Osteoblast (primary cell): ENCODE results near the gene CACNG7. TPM values are rescaled to one million over a fixed set of nuclear protein-coding genes. Genes with fewer than 3 reads are reported as not detected.
A peak's percentile ranks its signal among the peaks of the same experiment; 100 is the strongest.

Experiments
- DNase-seq: peaks from one replicate; pipeline ENCODE4 v3.0.0; 2011; ENCODE audit warnings: low spot score, mixed read lengths; ENCODE audit not compliant: insufficient read length; ENCODE audit errors: missing footprints
- H2AFZ ChIP-seq: 2 replicates; pipeline ENCODE4 v1.6.0; 2011; ENCODE audit warnings: mild to moderate bottlenecking, low read length
- H3K27ac ChIP-seq: 2 replicates; pipeline ENCODE4 v1.5.1; 2011; ENCODE audit warnings: mild to moderate bottlenecking, low read depth, low read length, moderate library complexity
- H3K27me3 ChIP-seq: 2 replicates; pipeline ENCODE4 v1.6.0; 2012; ENCODE audit warnings: mild to moderate bottlenecking, control low read depth, inconsistent platforms, low read length, moderate library complexity; ENCODE audit not compliant: insufficient read depth
- H3K36me3 ChIP-seq: 2 replicates; pipeline ENCODE4 v1.5.1; 2011; ENCODE audit warnings: mild to moderate bottlenecking, low read length, control low read depth, moderate library complexity; ENCODE audit not compliant: insufficient read depth
- H3K4me1 ChIP-seq: 2 replicates; pipeline ENCODE4 v1.5.1; 2011; ENCODE audit warnings: mild to moderate bottlenecking, low read length, control low read depth, moderate library complexity; ENCODE audit not compliant: insufficient read depth
- H3K4me2 ChIP-seq: 2 replicates; pipeline ENCODE4 v1.6.0; 2011; ENCODE audit warnings: mild to moderate bottlenecking, low read length; ENCODE audit not compliant: insufficient read depth
- H3K4me3 ChIP-seq: fragments of 200-600 bp; sonication (generic); 3 replicates; pipeline ENCODE4 v1.5.1; 2012; ENCODE audit warnings: mild to moderate bottlenecking, low read length, inconsistent platforms; ENCODE audit not compliant: insufficient read depth
- H3K79me2 ChIP-seq: 2 replicates; pipeline ENCODE4 v1.6.0; 2012; ENCODE audit warnings: mild to moderate bottlenecking, low read length, control low read depth, inconsistent platforms; ENCODE audit not compliant: insufficient read depth
- H3K9me3 ChIP-seq: 2 replicates; pipeline ENCODE4 v1.5.1; 2011; ENCODE audit warnings: low read depth, low read length, control low read depth
- H4K20me1 ChIP-seq: 2 replicates; pipeline ENCODE4 v1.6.0; 2012; ENCODE audit warnings: mild to moderate bottlenecking, low read length, control low read depth; ENCODE audit not compliant: insufficient read depth
- total RNA-seq: library from RNA; depleted of rRNA; stranded (reverse); fragments of >200 nt; gene quantifications from 2 replicates; pipeline ENCODE4 v1.2.3, GENCODE V29; 2012
- TF ChIP-seq, protein P1 (sequence below): IDR thresholded peaks from 2 replicates; pipeline ENCODE4 v1.5.1; 2011; ENCODE audit warnings: mild to moderate bottlenecking, low read depth, low read length, moderate library complexity; ENCODE audit errors: extremely low read depth

CACNG7 gene
- total RNA-seq, 1 donor: not detected

DNA sequence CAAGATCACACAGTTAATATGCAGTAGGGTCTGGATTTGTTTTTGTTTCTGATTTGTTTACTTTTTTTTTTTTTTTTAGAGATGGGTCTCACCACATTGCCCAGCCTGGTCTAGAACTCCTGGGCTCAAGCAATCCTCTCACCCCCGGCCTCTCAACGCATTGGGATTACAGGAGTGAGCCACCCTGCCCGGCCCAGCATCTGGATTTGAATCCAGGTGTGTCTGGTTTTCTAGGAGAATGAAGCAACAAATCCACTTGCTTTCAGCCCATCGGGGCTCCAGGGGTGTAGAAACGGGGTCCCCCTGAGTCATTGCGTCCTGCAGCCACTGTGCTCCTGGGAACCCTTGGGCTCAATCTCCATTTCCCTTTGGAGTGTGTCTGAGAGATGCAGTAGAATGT, 60.3 kb downstream of the CACNG7 start:
- no peak overlapping the region for H3K4me2 ChIP-seq
- no peak overlapping the region for H3K27ac ChIP-seq
- peak; percentile 38 for DNase-seq
- H4K20me1 ChIP-seq: no peaks in the 10 kb centered on the region
- no peak overlapping the region for H2AFZ ChIP-seq
- no peak overlapping the region for H3K4me3 ChIP-seq
- peaks cover 11% of the 10 kb centered on the region for H3K27me3 ChIP-seq
- no peaks in the 10 kb centered on the region for H3K36me3 ChIP-seq
- TF ChIP-seq, protein P1, sequence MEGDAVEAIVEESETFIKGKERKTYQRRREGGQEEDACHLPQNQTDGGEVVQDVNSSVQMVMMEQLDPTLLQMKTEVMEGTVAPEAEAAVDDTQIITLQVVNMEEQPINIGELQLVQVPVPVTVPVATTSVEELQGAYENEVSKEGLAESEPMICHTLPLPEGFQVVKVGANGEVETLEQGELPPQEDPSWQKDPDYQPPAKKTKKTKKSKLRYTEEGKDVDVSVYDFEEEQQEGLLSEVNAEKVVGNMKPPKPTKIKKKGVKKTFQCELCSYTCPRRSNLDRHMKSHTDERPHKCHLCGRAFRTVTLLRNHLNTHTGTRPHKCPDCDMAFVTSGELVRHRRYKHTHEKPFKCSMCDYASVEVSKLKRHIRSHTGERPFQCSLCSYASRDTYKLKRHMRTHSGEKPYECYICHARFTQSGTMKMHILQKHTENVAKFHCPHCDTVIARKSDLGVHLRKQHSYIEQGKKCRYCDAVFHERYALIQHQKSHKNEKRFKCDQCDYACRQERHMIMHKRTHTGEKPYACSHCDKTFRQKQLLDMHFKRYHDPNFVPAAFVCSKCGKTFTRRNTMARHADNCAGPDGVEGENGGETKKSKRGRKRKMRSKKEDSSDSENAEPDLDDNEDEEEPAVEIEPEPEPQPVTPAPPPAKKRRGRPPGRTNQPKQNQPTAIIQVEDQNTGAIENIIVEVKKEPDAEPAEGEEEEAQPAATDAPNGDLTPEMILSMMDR: no peak
- H3K9me3 ChIP-seq: no peaks in the 10 kb centered on the region
- no peaks in the 10 kb centered on the region for H3K4me1 ChIP-seq
- H3K79me2 ChIP-seq: no peaks in the 10 kb centered on the region

DNA sequence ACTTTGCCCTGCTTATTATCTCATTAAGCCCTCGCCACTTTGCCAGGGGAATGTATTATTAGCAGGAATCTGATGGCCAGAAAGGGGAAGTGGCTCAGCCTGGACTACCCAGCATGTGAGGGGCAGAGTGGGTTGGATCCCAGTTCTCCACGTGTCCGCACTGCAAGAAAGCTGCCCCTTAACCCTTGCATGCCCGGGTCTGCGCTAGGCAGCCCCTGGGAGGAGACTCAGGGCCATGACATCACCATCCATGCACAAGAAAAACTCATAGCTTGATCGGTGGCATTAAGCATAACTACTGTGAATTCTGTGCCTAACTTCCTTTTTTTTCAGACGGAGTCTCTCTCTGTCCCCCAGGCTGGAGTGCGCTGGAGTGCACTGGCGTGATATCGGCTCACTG, 62.6 kb downstream of the CACNG7 start:
- TF ChIP-seq, protein P1: no peak
- no peak overlapping the region for H3K4me3 ChIP-seq
- H3K4me1 ChIP-seq: no peaks in the 10 kb centered on the region
- no peaks in the 10 kb centered on the region for H3K36me3 ChIP-seq
- H3K9me3 ChIP-seq: no peaks in the 10 kb centered on the region
- no peaks in the 10 kb centered on the region for H4K20me1 ChIP-seq
- peaks cover 9% of the 10 kb centered on the region for H3K27me3 ChIP-seq
- H3K79me2 ChIP-seq: no peaks in the 10 kb centered on the region
- no peak overlapping the region for H3K4me2 ChIP-seq
- H3K27ac ChIP-seq: no peak overlapping the region
- peak; percentile 58 for DNase-seq
- H2AFZ ChIP-seq: no peak overlapping the region

DNA sequence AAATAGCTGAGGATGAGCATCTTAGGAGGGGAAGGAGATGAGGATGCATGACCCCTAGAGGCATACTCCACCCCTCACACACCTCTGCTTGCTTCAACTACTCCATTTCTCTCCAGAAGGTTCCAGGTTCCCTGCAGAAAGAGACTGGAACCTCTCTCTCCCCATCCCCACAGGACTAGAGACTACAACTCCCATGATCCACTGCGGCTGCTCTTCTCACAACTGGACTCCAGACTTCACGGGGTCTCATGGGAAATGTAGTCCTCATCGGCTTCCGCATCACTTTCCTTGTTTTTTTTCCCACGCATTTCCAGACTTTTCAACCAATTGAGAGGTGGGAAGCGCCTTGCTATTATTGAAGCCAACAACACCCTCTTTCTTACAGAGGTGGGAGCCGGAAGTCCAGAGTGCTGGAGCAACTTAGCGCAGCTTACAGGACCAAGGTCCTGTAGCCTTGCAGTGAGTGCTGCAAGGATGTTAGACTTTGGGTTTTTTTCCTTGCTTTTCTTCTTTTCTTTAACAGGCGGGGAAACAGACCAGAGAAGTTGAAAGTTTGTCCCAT, 68.4 kb downstream of the CACNG7 start:
- Histone ChIP-seq H3K4me3 (peak overlapping the region; percentile 60), H3K79me2 (no peaks in the 10 kb centered on the region), H3K9me3 (no peaks in the 10 kb centered on the region), H3K4me2 (peak overlapping the region; percentile 81), H2AFZ (peak overlapping the region; percentile 88), H3K36me3 (no peaks in the 10 kb centered on the region), H4K20me1 (no peaks in the 10 kb centered on the region), H3K27ac (no peak overlapping the region), H3K4me1 (peaks cover 4% of the 10 kb centered on the region), H3K27me3 (peaks cover 43% of the 10 kb centered on the region)
- TF ChIP-seq, protein P1: no peak
- DNase-seq: peak; percentile 96

DNA sequence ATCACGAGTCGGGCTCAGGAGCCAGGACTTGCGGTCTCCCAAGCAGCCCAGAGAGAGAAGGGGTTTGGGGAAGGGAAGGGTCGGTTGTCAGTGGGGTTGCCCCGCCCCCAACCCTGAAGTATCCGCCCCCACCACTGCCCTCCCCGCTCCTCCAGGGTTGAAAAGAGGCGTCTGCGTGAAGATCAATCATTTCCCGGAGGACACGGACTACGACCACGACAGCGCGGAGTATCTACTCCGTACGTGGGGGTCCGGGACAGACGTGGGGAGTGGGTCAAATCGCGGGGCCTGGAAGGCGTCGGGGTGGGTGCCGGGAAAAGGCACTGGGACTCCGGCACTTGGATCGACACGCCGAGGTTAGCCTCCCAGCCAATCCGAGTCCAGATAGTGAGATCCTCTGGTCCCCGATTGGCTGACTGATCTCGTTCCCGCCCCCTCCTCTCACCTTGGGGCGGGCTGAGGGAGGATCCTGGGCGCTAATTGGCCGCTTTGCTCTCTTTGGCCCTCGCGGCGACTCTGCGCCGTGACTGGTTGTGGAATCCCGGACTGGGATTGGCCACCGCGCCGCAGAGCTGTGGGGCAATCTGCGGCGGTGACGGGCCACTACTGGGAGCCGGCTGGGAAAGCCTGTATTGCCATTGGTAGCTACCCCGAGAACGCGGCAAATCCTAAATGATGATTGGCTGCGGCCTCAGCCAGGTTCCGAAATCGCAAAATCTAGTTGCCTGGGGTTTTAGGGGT, 69.1 kb downstream of the CACNG7 start:
- H3K27ac ChIP-seq: no peak overlapping the region
- H3K4me3 ChIP-seq: peak overlapping the region; percentile 60
- TF ChIP-seq, protein P1: no peak
- no peaks in the 10 kb centered on the region for H3K36me3 ChIP-seq
- peak overlapping the region; percentile 88 for H2AFZ ChIP-seq
- peaks cover 40% of the 10 kb centered on the region for H3K27me3 ChIP-seq
- H3K4me2 ChIP-seq: peak overlapping the region; percentile 81
- H4K20me1 ChIP-seq: no peaks in the 10 kb centered on the region
- peaks cover 4% of the 10 kb centered on the region for H3K4me1 ChIP-seq
- H3K9me3 ChIP-seq: no peaks in the 10 kb centered on the region
- DNase-seq: peak; percentile 97
- no peaks in the 10 kb centered on the region for H3K79me2 ChIP-seq
